OCI-M2 (cell line): ENCODE measurements around the gene ZG16B.

Source experiments
- DNase-seq: peaks from one replicate; lab custom pipeline; 2025; ENCODE audit not compliant: unreplicated experiment; lab: John Stamatoyannopoulos, UW

ZG16B gene

GRCh38 chr16:2865651-2866050 lies 35.5 kb downstream of the ZG16B start:
- DNase-seq, result no peak

GRCh38 chr16:2866431-2866830 lies 36.3 kb downstream of the ZG16B start:
- no peak for DNase-seq

DNA sequence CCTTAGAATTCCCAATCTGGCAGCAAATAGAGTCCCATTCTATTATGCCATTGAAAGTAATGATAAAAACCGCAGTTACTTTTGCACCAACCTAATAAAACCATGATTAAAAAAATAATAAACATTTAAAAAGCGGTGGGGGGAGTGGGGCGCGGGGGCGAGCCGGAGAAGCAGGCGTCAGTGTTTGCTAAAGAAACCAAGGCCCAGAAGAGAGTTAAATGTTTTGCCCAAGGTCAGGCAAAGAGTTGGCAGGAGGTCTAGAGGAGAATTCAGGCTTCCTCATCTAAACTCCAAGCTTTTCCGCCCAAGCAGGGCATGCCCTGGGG lies 37.5 kb downstream of the ZG16B start:
- no peak for DNase-seq

GRCh38 chr16:2867987-2868789 lies 38.1 kb downstream of the ZG16B start:
- peak; percentile 61 for DNase-seq

GRCh38 chr16:2871926-2872325 lies 41.8 kb downstream of the ZG16B start:
- no peak for DNase-seq

DNA sequence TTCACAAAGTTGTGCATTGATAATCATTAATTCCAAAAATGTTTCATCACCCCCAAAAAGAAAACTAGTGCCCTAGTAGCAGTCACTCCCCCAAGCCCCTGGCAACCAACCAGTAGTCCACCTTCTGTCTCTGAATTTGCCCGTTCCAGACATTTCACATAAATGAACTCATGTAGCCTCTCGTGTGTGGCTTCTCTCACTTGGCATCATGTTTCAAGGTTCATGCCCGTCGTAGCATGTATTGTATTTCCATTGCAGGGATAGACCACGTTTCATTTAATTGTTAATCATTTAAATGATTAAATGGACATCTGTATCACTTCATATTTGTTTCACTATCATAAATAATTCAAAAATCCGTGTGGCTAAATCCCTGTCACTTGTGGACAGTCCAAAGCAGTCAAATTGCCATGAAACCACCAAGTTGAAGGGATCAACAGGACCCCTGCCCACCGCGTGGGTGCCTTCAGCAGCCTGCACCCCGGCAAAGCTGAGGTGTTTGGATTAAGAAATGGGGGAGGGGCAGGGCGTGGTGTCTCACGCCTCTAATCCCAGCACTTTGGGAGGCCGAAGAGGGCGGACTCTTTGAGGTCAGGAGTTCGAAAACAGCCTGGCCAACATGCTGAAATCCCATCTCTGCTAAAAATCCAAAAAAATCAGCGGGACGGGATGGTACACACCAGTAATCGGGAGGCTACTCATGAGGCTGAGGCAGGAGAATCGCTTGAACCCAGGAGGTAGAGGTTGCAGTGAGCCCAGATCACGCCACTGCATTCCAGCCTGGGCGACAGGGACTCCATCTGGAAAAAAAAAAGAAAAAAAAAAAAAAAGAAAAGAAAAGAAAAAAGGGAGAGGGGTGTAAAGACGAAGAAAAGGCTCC lies 44.2 kb downstream of the ZG16B start:
- no peak for DNase-seq

GRCh38 chr16:2874912-2875362 lies 44.8 kb downstream of the ZG16B start:
- no peak for DNase-seq

DNA sequence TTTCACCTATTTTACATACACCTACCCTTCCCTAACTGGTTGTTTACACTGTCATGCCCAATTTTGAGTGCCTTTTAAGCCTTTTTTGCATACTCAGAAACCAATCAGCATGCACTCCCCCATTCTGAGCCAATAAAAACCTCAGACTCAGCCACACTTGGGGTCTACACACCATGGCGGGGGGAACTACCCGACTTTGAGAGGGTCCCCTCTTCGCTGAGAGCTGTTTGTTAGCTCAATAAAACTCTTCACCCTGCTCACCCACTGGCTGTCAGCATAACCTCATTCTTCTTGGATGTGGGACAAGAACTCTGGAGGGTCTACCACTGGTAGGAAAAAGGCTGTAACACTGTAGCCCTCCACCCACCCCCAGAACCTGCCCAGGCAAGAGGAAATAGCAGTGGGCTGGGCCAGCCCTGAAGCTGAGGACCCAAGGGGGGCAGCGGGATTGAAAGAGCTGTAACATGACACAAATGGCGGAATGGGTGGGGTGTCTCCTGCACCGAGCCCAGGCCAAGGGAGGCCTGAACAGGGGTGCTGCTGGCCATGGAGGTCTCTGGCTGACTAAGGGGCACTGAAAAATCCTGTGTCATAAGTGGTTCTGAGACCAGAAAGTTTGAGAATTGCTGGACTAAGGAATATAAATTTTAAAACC lies 49.9 kb downstream of the ZG16B start:
- DNase-seq, result no peak
